K562 (cell line): ENCODE results near the gene WDR5B. TPM values are rescaled to one million over a fixed set of nuclear protein-coding genes. Genes with fewer than 3 reads are reported as not detected.

ENCODE experiments used
- ATAC-seq: fragments of 200-7000 bp; cut with Tn5 transposase; 3 replicates; pipeline ENCODE4 v1.9.1; 2020; ENCODE audit warnings: moderate library complexity
- BruUV-seq: library from RNA; stranded (reverse); fragments of 400-500 nt; replicated peaks from 2 replicates; lab custom pipeline; 2021; lab: Mats Ljungman, UMichigan
- CTCF ChIA-PET: fragments of 300-600 bp; formaldehyde crosslinking; extraction: SDS; loops from one replicate; lab custom pipeline; 2021; ENCODE audit warnings: low intra/inter-chr PET ratio; lab: Yijun Ruan, JAX
- POLR2A ChIA-PET: fragments of 300-600, 350-650 bp; sonication (Branson Sonifier 250); formaldehyde crosslinking; extraction: SDS; loops from one replicate; lab custom pipeline; 2021; ENCODE audit warnings: antibody characterized with exemption, inconsistent platforms; lab: Yijun Ruan, JAX
- DNase-seq, 4 experiments: peaks; one replicate each; pipeline versions ENCODE4 v3.0.0 to v3.0.0-alpha.2; 2011 to 2018; ENCODE audit warnings: low spot score in 3 of 4, mixed read lengths in 3 of 4; ENCODE audit errors: extremely low read depth in 1 of 4
- FAIRE-seq: peaks from 2 replicates; lab custom pipeline; 2011; peaks lifted over from hg19 to GRCh38; lab: Jason Lieb, UNC
- H2AFZ ChIP-seq: 2 replicates; pipeline ENCODE4 v1.6.0; 2011; ENCODE audit warnings: low read depth, low read length, control low read depth, inconsistent platforms
- H3K27ac ChIP-seq: fragments of 200-600 bp; 3 replicates; pipeline ENCODE4 v1.8.0; 2011; ENCODE audit warnings: low read depth, mild to moderate bottlenecking, control low read depth, inconsistent platforms, low read length, moderate library complexity, mixed read lengths; ENCODE audit errors: extremely low read depth
- H3K27me3 ChIP-seq, 2 experiments: fragments of 300-600 bp in 1 of 2; 2 replicates in 1 of 2; 3 replicates in 1 of 2; pipeline versions ENCODE4 v1.6.0 to v1.8.0; 2011; ENCODE audit warnings: inconsistent platforms in 2 of 2, low read length in 2 of 2, mild to moderate bottlenecking in 1 of 2, mixed read lengths in 1 of 2, moderate library complexity in 1 of 2; ENCODE audit not compliant: control insufficient read depth in 2 of 2, insufficient read depth in 2 of 2
- H3K36me3 ChIP-seq: fragments of 300-600 bp; 3 replicates; pipeline ENCODE4 v1.8.0; 2011; ENCODE audit warnings: mild to moderate bottlenecking, low read length, inconsistent platforms; ENCODE audit not compliant: control insufficient read depth, insufficient read depth
- H3K4me1 ChIP-seq, 2 experiments: fragments of 200-600 bp in 1 of 2; replicated peaks in 1 of 2; 2 replicates in 1 of 2; 3 replicates in 1 of 2; pipeline versions ENCODE4 v1.5.1 to v1.8.0; 2011; ENCODE audit warnings: inconsistent platforms in 2 of 2, low read length in 2 of 2, mild to moderate bottlenecking in 1 of 2, mixed read lengths in 1 of 2, moderate library complexity in 1 of 2; ENCODE audit not compliant: control insufficient read depth in 2 of 2, insufficient read depth in 2 of 2
- H3K4me2 ChIP-seq: 2 replicates; pipeline ENCODE4 v1.6.1; 2011; ENCODE audit warnings: low read length, control low read depth, inconsistent platforms, mixed read lengths; ENCODE audit not compliant: insufficient read depth
- H3K4me3 ChIP-seq: fragments of 200-600 bp; sonication (generic), shearing (Covaris generic); 2 replicates; pipeline ENCODE4 v1.5.1; 2016; ENCODE audit warnings: control low read depth, inconsistent platforms
- H3K79me2 ChIP-seq: fragments of 200-600 bp; 3 replicates; pipeline ENCODE4 v1.8.0; 2011; ENCODE audit warnings: low read length, inconsistent platforms; ENCODE audit not compliant: control insufficient read depth, insufficient read depth
- H3K9ac ChIP-seq, 2 experiments: 2 replicates each; pipeline versions ENCODE4 v1.6.0 to v1.6.1; 2011; ENCODE audit warnings: low read depth in 2 of 2, low read length in 2 of 2, control low read depth in 1 of 2, inconsistent platforms in 1 of 2, mild to moderate bottlenecking in 1 of 2, mixed read lengths in 1 of 2; ENCODE audit not compliant: insufficient read depth in 1 of 2
- H3K9me1 ChIP-seq: one replicate; pipeline ENCODE4 v1.6.0; 2011; ENCODE audit warnings: inconsistent platforms, mild to moderate bottlenecking, low read length, moderate library complexity; ENCODE audit not compliant: control insufficient read depth, insufficient read depth
- H3K9me3 ChIP-seq: replicated peaks from 2 replicates; pipeline ENCODE4 v1.5.1; 2011; ENCODE audit warnings: low read depth, low read length, inconsistent platforms; ENCODE audit not compliant: control insufficient read depth, insufficient read depth
- H4K20me1 ChIP-seq: replicated peaks from 2 replicates; pipeline ENCODE4 v1.6.1; 2011; ENCODE audit warnings: low read length, inconsistent platforms, mixed read lengths; ENCODE audit not compliant: control insufficient read depth, insufficient read depth
- C11orf30 ChIP-seq: fragments of 450-650 bp; IDR thresholded peaks from 2 replicates; pipeline ENCODE4 v1.6.1; 2016; ENCODE audit warnings: low read depth, mild to moderate bottlenecking
- HDAC3 ChIP-seq: fragments of 450-650 bp; IDR thresholded peaks from 2 replicates; pipeline ENCODE4 v1.6.1; 2018; ENCODE audit warnings: borderline replicate concordance, mild to moderate bottlenecking, moderate library complexity; ENCODE audit not compliant: partially characterized antibody
- L3MBTL2 ChIP-seq: fragments of 450-650 bp; IDR thresholded peaks from 2 replicates; pipeline ENCODE4 v1.6.1; 2016; ENCODE audit warnings: mild to moderate bottlenecking, moderate library complexity
- NEUROD1 ChIP-seq: fragments of 150-350 bp; IDR thresholded peaks from 2 replicates; pipeline ENCODE4 v1.6.1; 2014; ENCODE audit warnings: borderline replicate concordance, low read length, low read depth; ENCODE audit not compliant: partially characterized antibody
- RB1 ChIP-seq: fragments of 450-650 bp; IDR thresholded peaks from 2 replicates; pipeline ENCODE4 v1.6.1; 2017; ENCODE audit warnings: low read depth, mild to moderate bottlenecking
- RBBP5 ChIP-seq: fragments of 200-600 bp; sonication (generic); IDR thresholded peaks from 2 replicates; pipeline ENCODE4 v1.6.1; 2012; ENCODE audit warnings: borderline replicate concordance, mild to moderate bottlenecking, low read length, control low read depth, inconsistent platforms; ENCODE audit not compliant: insufficient read depth, poor library complexity, severe bottlenecking
- SP1 ChIP-seq: sonication (generic); formaldehyde crosslinking; IDR thresholded peaks from 2 replicates; pipeline ENCODE4 v1.8.1; 2022; ENCODE audit warnings: mild to moderate bottlenecking, missing genetic modification reagents
- TAF9B ChIP-seq: fragments of 450-650 bp; IDR thresholded peaks from 2 replicates; pipeline ENCODE4 v1.6.1; 2018; ENCODE audit warnings: mild to moderate bottlenecking; ENCODE audit not compliant: partially characterized antibody
- ZNF146 ChIP-seq: IDR thresholded peaks from one replicate; pipeline ENCODE4 v1.6.1; 2018; ENCODE audit warnings: missing compliant biosample characterization; ENCODE audit not compliant: unreplicated experiment
- ZNF584 ChIP-seq: fragments of 200-800 bp; sonication (Bioruptor generic); IDR thresholded peaks from 2 replicates; pipeline ENCODE4 v1.6.1; 2016; ENCODE audit warnings: low read depth, mild to moderate bottlenecking, missing genetic modification characterization, missing compliant biosample characterization
- ZNF766 ChIP-seq: fragments of 200-800 bp; sonication (Bioruptor generic); conservative IDR thresholded peaks from 2 replicates; pipeline ENCODE4 v1.6.1; 2016; ENCODE audit warnings: missing genetic modification characterization, missing compliant biosample characterization
- WGBS: fragments of 100-300 bp; shearing (Covaris generic); methylation state at CpG from one replicate; pipeline ENCODE4 v1.1.6; 2016; ENCODE audit warnings: low coverage, mixed read lengths; ENCODE audit not compliant: insufficient coverage; ENCODE audit errors: missing lambda C conversion rate; 5-methylcytosine and 5-hydroxymethylcytosine counted together
- in situ Hi-C: fragments of 300-500 bp; cut with MboI; formaldehyde crosslinking; loops from 4 replicates; pipeline ENCODE4 v1.15.0; 2018; ENCODE audit warnings: inconsistent platforms, mixed read lengths
- intact Hi-C: fragments of 100-400 bp; cut with micrococcal nuclease; formaldehyde crosslinking; loops from 2 replicates; pipeline ENCODE4 v1.14.2; 2022
- polyA plus RNA-seq, 8 experiments: library from polyadenylated mRNA; depleted of rRNA in 4 of 8; stranded (reverse) in 5 of 8; unstranded in 3 of 8; fragments of >200 nt; fragmentation: Nextera tagmentation in 2 of 8; fragmentation: Illumina TruSeq in 1 of 8; extraction: Ambion mirVana in 2 of 8; extraction: Trizol in 1 of 8; gene quantifications; 2 replicates each; pipeline versions ENCODE4 v1.2.1 to v1.2.3, GENCODE V29; 2011 to 2014; ENCODE audit warnings: inconsistent platforms in 1 of 8, missing spikeins in 1 of 8
- total RNA-seq, 7 experiments: library from RNA; depleted of rRNA in 6 of 7; stranded (reverse); fragments of >200 nt in 6 of 7; fragmentation: Illumina TruSeq in 2 of 7; extraction: Trizol in 2 of 7; gene quantifications; 2 replicates each; pipeline versions ENCODE4 v1.2.1 to v1.2.3, GENCODE V29; 2011 to 2021; ENCODE audit warnings: low replicate concordance in 1 of 7
- TF ChIP-seq, protein P1 (sequence below): fragments of 200-800 bp; sonication (Bioruptor generic); IDR thresholded peaks from 2 replicates; pipeline ENCODE4 v1.6.1; 2017; ENCODE audit warnings: missing genetic modification characterization, missing compliant biosample characterization
- TF ChIP-seq, protein P2 (sequence below), 2 experiments: IDR thresholded peaks; 2 replicates each; pipeline ENCODE4 v1.6.1; 2011; ENCODE audit warnings: borderline replicate concordance in 1 of 2, control low read depth in 1 of 2, low read depth in 1 of 2, low read length in 1 of 2, mild to moderate bottlenecking in 1 of 2, mixed read lengths in 1 of 2, moderate library complexity in 1 of 2; ENCODE audit not compliant: insufficient read depth in 1 of 2, insufficient read length in 1 of 2, poor library complexity in 1 of 2, severe bottlenecking in 1 of 2; ENCODE audit errors: extremely low read depth in 1 of 2
- TF ChIP-seq, protein P3 (sequence below): fragments of 450-650 bp; conservative IDR thresholded peaks from 2 replicates; pipeline ENCODE4 v1.6.1; 2016; ENCODE audit warnings: missing genetic modification characterization, low read depth, mild to moderate bottlenecking, missing compliant biosample characterization, moderate library complexity
- TF ChIP-seq, protein P4 (sequence below): sonication (generic); formaldehyde crosslinking; IDR thresholded peaks from 2 replicates; pipeline ENCODE4 v1.8.0; 2022; ENCODE audit warnings: missing genetic modification reagents, mild to moderate bottlenecking, moderate library complexity, borderline replicate concordance

WDR5B gene
- total and polyA plus RNA-seq, 9 of the 15 experiments (the other 6 are each of a cell fraction or from before 2014, with no cell fraction given), result 2.8 to 10.1 (median 4.2) TPM

DNA sequence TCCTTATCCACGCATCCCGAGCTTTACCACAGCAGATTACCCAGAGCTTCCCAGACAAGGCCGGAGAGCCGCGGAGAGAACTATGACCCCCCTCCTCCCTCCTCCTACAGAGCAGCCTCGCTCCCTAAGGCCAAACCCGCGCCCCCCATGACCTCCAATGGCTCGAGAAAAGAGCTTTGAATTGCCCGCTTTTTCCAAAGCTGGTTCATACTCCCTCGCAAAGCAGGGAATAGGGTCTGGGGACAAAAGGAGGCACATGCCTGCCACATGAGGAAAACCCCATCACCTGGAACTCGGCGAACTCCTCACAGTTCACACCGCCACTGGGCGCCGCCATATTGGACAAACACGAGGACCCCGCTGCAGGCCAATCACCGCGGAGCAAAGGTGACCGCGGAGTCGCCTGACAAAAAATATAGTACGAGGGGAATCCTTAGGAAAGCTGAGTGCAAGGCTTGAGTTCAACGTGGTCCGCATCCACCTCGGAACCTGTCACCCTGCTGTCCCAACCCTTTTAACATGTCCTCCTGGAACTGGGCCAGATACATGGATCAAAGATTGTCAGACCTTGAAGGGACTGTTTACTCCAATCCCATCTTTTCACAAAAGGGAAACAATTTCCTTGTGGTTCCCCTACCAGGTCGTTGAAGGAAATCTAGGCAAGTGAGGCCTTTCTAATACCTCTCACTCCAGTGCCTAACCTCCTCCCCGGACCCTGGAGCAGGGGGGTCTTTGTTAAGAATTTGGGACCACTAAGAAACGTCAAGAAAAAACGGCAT lies 32.8 kb downstream of the WDR5B start, which contains the start of gene MIX23:
MIX23 (minus strand) TSS at position 344 of the 779 bp plus-strand sequence; CDS start at position 337, 7 bp downstream.
- peak; percentile 75 to 89 (median 80) for DNase-seq
- peak; percentile 77 for ATAC-seq
- Histone ChIP-seq H3K4me1 (peaks cover 0 to 6% of the 10 kb centered on the region in 2 experiments; a peak in 2 of 5 replicates), H3K9ac (peak within 1 kb of the TSS; percentile 85 to 94), H3K27ac (peak within 1 kb of the TSS; percentile 73), H3K79me2 (peaks cover 98% of the 10 kb centered on the region), H3K4me3 (peak within 1 kb of the TSS; percentile 97), H3K27me3 (no peaks in the 10 kb centered on the region), H3K9me1 (no peaks in the 10 kb centered on the region), H4K20me1 (no peaks in the 10 kb centered on the region), H3K4me2 (peak within 1 kb of the TSS; percentile 85), H2AFZ (peak within 1 kb of the TSS; percentile 95), H3K9me3 (no peaks in the 10 kb centered on the region), H3K36me3 (peaks cover 50% of the 10 kb centered on the region)
- under 1% methylated on average over 21 of the region's 31 CpGs for WGBS
- FAIRE-seq, result peak; percentile 67
- in situ Hi-C loops, result no loop called here
- ChIA-PET POLR2A (interaction anchor here (0.6 to 2.8 kb wide), 4 partner anchors 33 to 313 kb away, joined by 3 to 10 read pairs (median 3); partner anchors contain the start of gene WDR5B), CTCF (no interaction called here)
- intact Hi-C loops, result no loop called here
- no TSS peak for BruUV-seq
- TF ChIP-seq ZNF584, result 0 out of 2 replicates have a peak, but pooled peaks have one; percentile 21
- TF ChIP-seq, protein P1, sequence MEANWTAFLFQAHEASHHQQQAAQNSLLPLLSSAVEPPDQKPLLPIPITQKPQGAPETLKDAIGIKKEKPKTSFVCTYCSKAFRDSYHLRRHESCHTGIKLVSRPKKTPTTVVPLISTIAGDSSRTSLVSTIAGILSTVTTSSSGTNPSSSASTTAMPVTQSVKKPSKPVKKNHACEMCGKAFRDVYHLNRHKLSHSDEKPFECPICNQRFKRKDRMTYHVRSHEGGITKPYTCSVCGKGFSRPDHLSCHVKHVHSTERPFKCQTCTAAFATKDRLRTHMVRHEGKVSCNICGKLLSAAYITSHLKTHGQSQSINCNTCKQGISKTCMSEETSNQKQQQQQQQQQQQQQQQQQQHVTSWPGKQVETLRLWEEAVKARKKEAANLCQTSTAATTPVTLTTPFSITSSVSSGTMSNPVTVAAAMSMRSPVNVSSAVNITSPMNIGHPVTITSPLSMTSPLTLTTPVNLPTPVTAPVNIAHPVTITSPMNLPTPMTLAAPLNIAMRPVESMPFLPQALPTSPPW (CRISPR knock-in tag), result peak; percentile 72
- TF ChIP-seq HDAC3, result peak; percentile 46
- TF ChIP-seq, protein P2, sequence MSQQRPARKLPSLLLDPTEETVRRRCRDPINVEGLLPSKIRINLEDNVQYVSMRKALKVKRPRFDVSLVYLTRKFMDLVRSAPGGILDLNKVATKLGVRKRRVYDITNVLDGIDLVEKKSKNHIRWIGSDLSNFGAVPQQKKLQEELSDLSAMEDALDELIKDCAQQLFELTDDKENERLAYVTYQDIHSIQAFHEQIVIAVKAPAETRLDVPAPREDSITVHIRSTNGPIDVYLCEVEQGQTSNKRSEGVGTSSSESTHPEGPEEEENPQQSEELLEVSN (IDR thresholded peaks at IDR 0.05; ENCODE audit: borderline replicate concordance in 1 of 2, extremely low read depth in 1 of 2, insufficient read depth in 1 of 2, insufficient read length in 1 of 2, low read depth in 1 of 2, low read length in 1 of 2, poor library complexity in 1 of 2, severe bottlenecking in 1 of 2), result peak in 1 of 2 experiments; percentile 37
- peak; percentile 24 for TF ChIP-seq NEUROD1
- peak; percentile 86 for TF ChIP-seq TAF9B
- TF ChIP-seq RB1, result peak; percentile 54; the same call in 1 of the 2 replicates
- peak; percentile 98 for TF ChIP-seq C11orf30
- TF ChIP-seq L3MBTL2, result peak; percentile 55
- TF ChIP-seq, protein P3, sequence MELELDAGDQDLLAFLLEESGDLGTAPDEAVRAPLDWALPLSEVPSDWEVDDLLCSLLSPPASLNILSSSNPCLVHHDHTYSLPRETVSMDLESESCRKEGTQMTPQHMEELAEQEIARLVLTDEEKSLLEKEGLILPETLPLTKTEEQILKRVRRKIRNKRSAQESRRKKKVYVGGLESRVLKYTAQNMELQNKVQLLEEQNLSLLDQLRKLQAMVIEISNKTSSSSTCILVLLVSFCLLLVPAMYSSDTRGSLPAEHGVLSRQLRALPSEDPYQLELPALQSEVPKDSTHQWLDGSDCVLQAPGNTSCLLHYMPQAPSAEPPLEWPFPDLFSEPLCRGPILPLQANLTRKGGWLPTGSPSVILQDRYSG (tag), result no peak
- no peak for TF ChIP-seq ZNF146 (CRISPR knock-in tag)
- TF ChIP-seq SP1 (CRISPR knock-in tag), result 0 out of 2 replicates have a peak, but pooled peaks have one; percentile 30
- TF ChIP-seq, protein P4, sequence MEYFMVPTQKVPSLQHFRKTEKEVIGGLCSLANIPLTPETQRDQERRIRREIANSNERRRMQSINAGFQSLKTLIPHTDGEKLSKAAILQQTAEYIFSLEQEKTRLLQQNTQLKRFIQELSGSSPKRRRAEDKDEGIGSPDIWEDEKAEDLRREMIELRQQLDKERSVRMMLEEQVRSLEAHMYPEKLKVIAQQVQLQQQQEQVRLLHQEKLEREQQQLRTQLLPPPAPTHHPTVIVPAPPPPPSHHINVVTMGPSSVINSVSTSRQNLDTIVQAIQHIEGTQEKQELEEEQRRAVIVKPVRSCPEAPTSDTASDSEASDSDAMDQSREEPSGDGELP, result peak; percentile 68; the same call in 1 of the 2 replicates
- TF ChIP-seq RBBP5, result peak; percentile 77
- TF ChIP-seq ZNF766 (CRISPR knock-in tag), result no peak
